K562 (cell line): ENCODE data around the gene TSC22D1.

ENCODE experiments used
- FOSL1 ChIP-seq: fragments of 200-800 bp; sonication (Bioruptor generic); conservative IDR thresholded peaks from 2 replicates; pipeline ENCODE4 v1.6.1; 2016; ENCODE audit warnings: missing genetic modification characterization, missing compliant biosample characterization
- GABPA ChIP-seq: fragments of 200-800 bp; sonication (Bioruptor generic); conservative IDR thresholded peaks from 2 replicates; pipeline ENCODE4 v1.6.1; 2016; ENCODE audit warnings: low read depth, missing genetic modification characterization, missing compliant biosample characterization
- KLF1 ChIP-seq: fragments of 450-650 bp; IDR thresholded peaks from 2 replicates; pipeline ENCODE4 v1.6.1; 2016; ENCODE audit warnings: missing genetic modification characterization, missing compliant biosample characterization
- MAZ ChIP-seq, 2 experiments: fragments of 450-650 bp in 1 of 2; sonication (generic) in 1 of 2; formaldehyde crosslinking; IDR thresholded peaks in 1 of 2; conservative IDR thresholded peaks in 1 of 2; 2 replicates each; pipeline versions ENCODE4 v1.4.0 to v1.5.0; 2020; ENCODE audit warnings: mild to moderate bottlenecking in 1 of 2, missing genetic modification reagents in 1 of 2
- POLR2A ChIP-seq: fragments of 450-650 bp; conservative IDR thresholded peaks from 2 replicates; pipeline ENCODE4 v1.6.1; 2016
- POLR2AphosphoS5 ChIP-seq: IDR thresholded peaks from 2 replicates; pipeline ENCODE4 v1.6.1; 2011; ENCODE audit warnings: mild to moderate bottlenecking, low read depth, low read length, moderate library complexity; ENCODE audit not compliant: control insufficient read depth, insufficient read depth
- SMC3 ChIP-seq: conservative IDR thresholded peaks from 2 replicates; pipeline ENCODE4 v1.6.1; 2011; ENCODE audit warnings: low read depth, low read length, improper control_type of control experiment; ENCODE audit not compliant: insufficient read depth
- TSHZ1 ChIP-seq: fragments of 250-450 bp; sonication (Bioruptor Pico); IDR thresholded peaks from 2 replicates; pipeline ENCODE4 v1.4.0; 2020; ENCODE audit warnings: mild to moderate bottlenecking, moderate library complexity

GRCh38 chr13:44601586-44601985 lies 25.5 kb upstream of the TSC22D1 start:
- TF ChIP-seq SMC3: no peak
- no peak for TF ChIP-seq POLR2A
- TF ChIP-seq KLF1 (tag): no peak
- no peak for TF ChIP-seq FOSL1 (tag)
- no peak for TF ChIP-seq TSHZ1 (CRISPR knock-in tag)
- TF ChIP-seq MAZ (CRISPR knock-in tag; conservative IDR thresholded peaks at IDR 0.05 in 1 of 2, IDR thresholded peaks at IDR 0.05 in 1 of 2): no peak
- TF ChIP-seq POLR2AphosphoS5: no peak
- no peak for TF ChIP-seq GABPA (tag)
